GM21619 (cell line): Measurements from ENCODE around the gene C19orf33.
"Not testable (repeated sequence)": the region's sequence is repeated elsewhere in the genome, so short reads cannot be mapped to it uniquely, and the experiment has no call there.

ENCODE experiments used
- ATAC-seq: cut with Tn5 transposase; IDR thresholded peaks from one replicate; pipeline ENCODE4 v1.9.1; 2021; ENCODE audit not compliant: unreplicated experiment

C19orf33 gene

DNA sequence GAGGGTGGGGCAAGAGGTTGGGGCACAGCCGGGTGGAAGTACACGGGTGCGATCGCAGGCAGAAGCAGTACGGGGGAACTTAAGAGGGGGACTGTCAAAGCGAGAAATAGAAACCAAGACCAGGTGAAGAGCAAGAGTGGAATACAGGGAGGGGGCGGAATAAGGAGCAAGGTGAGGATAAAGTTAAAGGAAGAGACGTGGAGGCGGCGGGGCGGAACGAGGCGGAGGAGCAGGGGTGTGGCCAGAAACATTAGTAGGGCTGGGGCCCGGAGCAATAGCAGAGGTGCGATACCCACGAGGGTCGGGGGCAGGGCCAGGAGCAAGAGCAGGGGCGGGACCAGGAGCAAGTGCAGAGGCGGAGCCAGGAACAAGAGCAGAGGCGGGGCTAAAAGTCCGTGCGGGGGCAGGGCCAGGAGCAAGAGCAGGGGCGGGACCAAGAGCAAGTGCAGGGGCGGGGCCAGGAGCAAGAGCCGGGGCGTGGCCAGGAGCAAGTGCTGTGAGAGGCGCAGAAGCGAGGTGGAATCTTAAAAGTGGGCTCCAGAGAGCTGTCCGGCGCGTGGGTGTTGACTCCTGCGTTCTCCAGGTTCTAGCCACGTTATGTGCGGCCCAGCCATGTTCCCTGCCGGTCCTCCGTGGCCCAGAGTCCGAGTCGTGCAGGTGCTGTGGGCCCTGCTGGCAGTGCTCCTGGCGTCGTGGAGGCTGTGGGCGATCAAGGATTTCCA is 32.7 kb downstream of the C19orf33 start:
- peak; percentile 32 for ATAC-seq

GRCh38 chr19:38337360-38337653 is 33.3 kb downstream of the C19orf33 start:
- ATAC-seq: no peak

DNA sequence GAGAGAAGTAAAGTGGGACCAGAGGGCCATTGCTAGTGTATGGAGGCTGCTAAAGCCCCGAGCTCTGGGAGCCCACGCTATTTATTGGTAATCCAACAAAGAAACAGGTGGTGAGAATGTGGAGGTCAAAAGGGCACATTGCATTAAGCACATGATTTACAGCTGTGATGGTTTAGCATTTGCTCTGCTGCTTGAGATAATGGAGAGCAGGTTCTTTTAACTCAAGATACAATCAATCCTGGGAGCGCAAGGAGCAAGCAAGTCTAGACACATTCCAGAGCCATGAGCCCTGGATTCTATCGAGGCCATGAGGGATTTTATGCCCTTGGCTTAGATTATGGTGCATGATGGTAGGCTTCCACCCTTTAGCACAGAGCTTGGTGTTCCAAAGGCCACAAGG is 35.0 kb downstream of the C19orf33 start:
- not testable (repeated sequence) for ATAC-seq

GRCh38 chr19:38340927-38341326 is 36.9 kb downstream of the C19orf33 start:
- ATAC-seq: no peak

DNA sequence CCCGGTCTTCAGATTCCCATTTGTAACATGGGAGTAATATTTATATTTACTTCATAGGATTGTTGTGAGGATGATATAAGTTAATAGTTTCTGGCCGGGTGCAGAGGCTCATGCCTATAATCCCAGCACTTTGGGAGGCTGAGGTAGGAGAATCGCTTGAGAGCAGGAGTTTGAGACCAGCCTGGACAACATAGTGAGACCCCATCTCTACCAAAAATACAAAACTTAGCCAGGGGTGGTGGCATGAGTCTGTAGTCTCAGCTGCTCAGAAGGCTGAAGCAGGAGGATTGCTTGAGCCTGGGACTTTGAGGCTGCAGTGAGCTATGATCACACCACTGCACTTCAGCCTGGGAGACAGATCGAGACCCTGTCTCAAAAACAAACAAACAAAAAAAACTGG is 42.8 kb downstream of the C19orf33 start:
- ATAC-seq: no peak

DNA sequence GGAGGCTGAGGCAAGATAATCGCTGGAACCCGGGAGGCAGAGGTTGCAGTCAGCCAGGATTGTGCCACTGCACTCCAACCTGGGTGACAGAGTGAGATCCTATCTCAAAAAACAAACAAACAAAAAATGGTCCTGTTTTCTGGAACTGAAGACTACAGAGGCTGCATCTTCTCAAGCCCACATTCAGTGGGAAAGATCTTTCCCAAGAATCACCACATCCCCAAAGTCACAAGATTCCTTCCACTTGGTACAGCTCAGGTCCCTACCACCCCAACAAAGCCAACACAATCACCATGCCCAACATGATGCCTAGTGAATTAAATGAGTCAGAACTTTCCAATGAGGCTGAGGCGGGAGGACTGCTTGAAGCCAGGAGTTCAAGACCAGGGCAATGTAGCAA is 46.8 kb downstream of the C19orf33 start:
- ATAC-seq: no peak

DNA sequence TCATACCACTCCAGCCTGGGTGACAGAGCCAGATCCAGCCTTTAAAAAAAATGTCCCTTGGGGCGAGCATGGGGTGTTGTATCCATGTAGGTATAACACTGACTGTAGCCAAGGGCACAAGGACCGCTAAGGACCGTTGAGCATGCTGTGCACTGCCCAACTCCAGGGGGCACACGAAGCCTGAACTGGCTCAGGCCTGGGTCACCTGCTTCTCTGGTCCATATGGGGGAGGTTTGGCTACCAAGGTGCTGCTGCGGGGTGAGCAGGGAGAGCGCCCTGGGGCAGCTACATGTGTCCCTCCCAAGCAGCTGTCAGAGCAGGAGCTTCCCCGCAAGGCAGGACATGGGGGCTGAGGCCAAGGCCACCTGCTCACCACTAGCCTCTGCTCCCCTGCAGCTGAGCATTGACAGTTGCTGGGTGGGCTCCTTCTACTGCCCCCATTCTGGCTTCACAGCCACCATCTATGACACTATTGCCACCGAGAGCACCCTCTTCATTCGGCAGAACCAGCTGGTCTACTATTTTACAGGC is 47.9 kb downstream of the C19orf33 start:
- no peak for ATAC-seq

- no peak for ATAC-seq
Observed at GRCh38 chr19:38352611-38353010, 48.6 kb downstream of the C19orf33 start.
